ENCODE results near the gene CAMK4. TPM values are rescaled to one million over a fixed set of nuclear protein-coding genes. Genes with fewer than 3 reads are reported as not detected.

The CAMK4 gene
- total RNA-seq, 1 donor from 2014 or later, result 5.0 TPM

- no peak for DNase-seq (ENCODE audit: low spot score)
- no peaks in the 10 kb centered on the region for H4K20me1 ChIP-seq (ENCODE audit: low read depth)
- H3K4me1 ChIP-seq, result no peaks in the 10 kb centered on the region
- no peaks in the 10 kb centered on the region for H3K9me3 ChIP-seq (ENCODE audit: low read depth)
- no peak overlapping the region for H3K27ac ChIP-seq
- H2AFZ ChIP-seq (replicated peaks), result no peak overlapping the region
- H3K4me3 ChIP-seq, result no peak overlapping the region
- no peaks in the 10 kb centered on the region for H3K36me3 Mint-ChIP-seq
- H3K27me3 ChIP-seq, result no peaks in the 10 kb centered on the region
- TF ChIP-seq CTCF (IDR thresholded peaks at IDR 0.05) (no peak), EZH2 (IDR thresholded peaks at IDR 0.05) (no peak), EZH2phosphoT487 (IDR thresholded peaks at IDR 0.05) (no peak)
- H3K27ac Mint-ChIP-seq, result no peak overlapping the region
- H3F3A ChIP-seq (ENCODE audit: low read depth), result no peaks in the 10 kb centered on the region
- no peak overlapping the region for H3K4me2 ChIP-seq
- H3K4me3 Mint-ChIP-seq, result no peak overlapping the region
- no peak overlapping the region for H3K9ac ChIP-seq
- H3K79me2 ChIP-seq (ENCODE audit: low read depth), result no peaks in the 10 kb centered on the region
- no peaks in the 10 kb centered on the region for H3K36me3 ChIP-seq
- H3K9me3 Mint-ChIP-seq, result no peaks in the 10 kb centered on the region
- peaks cover 16% of the 10 kb centered on the region for H3K4me1 Mint-ChIP-seq
- peaks cover 2% of the 10 kb centered on the region for H3K27me3 Mint-ChIP-seq (ENCODE audit: insufficient read depth, low read depth)
These were observed 12.8 kb downstream of the CAMK4 start for GRCh38 chr5:111236995-111237394.

DNA sequence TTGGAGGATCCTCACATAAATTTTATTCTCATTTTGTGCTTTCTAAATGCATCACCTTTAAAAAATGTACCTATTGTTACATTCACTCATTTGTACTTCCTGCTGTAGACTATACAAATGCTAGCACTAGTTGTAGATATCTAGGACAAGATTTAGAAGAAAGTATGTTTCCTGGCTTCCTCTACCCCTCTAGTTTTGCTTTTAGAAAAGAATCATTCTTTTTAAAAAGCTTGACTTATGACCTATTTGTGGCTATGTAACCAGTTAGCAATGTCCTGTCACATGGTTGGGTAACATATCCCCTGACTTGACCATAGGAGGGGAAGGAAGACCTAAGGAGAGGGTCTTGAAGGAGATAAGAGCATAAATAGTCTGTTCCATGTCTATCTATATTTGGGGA, 13.3 kb downstream of the CAMK4 start:
- no peaks in the 10 kb centered on the region for H3K4me1 ChIP-seq
- Mint-ChIP-seq H3K27ac (no peak overlapping the region), H3K27me3 (ENCODE audit: insufficient read depth, low read depth) (peaks cover 2% of the 10 kb centered on the region), H3K4me1 (peaks cover 16% of the 10 kb centered on the region), H3K36me3 (no peaks in the 10 kb centered on the region), H3K4me3 (no peak overlapping the region), H3K9me3 (no peaks in the 10 kb centered on the region)
- no peak for DNase-seq (ENCODE audit: low spot score)
- no peaks in the 10 kb centered on the region for H3K9me3 ChIP-seq (ENCODE audit: low read depth)
- H3K27me3 ChIP-seq, result no peaks in the 10 kb centered on the region
- no peaks in the 10 kb centered on the region for H3K36me3 ChIP-seq
- no peaks in the 10 kb centered on the region for H3K79me2 ChIP-seq (ENCODE audit: low read depth)
- H2AFZ ChIP-seq (replicated peaks), result no peak overlapping the region
- H3F3A ChIP-seq (ENCODE audit: low read depth), result no peaks in the 10 kb centered on the region
- no peak overlapping the region for H3K9ac ChIP-seq
- no peak overlapping the region for H3K27ac ChIP-seq
- TF ChIP-seq CTCF (IDR thresholded peaks at IDR 0.05), result no peak
- H3K4me3 ChIP-seq, result no peak overlapping the region
- H3K4me2 ChIP-seq, result no peak overlapping the region
- no peaks in the 10 kb centered on the region for H4K20me1 ChIP-seq (ENCODE audit: low read depth)

DNA sequence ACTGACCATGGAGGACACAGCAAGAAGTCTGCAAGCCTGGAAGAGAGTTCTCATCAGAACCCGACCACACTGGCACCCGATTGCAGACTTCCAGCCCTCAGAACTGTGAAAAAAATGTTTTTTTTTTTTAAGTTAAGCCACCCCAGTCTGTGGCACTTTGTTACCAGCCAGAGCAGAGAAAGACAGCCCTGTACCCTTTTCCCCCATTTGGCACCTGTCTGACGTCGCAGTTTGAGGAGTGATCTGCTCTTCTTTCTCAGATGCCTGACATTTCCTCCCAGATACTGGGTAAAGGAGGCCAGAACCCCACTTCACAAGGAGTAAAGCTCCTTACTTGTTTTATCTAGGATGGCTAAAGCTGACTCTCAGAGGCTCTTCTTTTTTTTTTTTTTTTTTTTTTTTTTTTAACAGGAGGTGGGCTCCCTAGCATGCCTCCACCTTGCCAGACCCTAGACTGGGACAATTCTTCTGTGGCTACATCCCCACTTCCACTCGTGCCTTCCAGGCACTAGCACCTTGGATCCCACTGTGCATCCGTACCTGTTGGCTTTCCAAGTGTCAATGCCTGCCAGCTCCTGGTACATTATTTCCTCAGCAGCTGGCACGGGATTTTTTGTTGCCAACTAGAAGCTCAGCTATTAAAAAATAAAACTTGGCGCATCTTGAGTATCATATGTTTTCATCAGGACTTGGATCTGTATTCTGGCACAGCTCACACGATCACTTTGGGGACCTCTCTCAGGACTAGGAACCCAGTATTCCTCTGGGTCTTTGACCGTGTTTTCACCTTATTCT, 14.4 kb downstream of the CAMK4 start:
- H3K4me1 Mint-ChIP-seq, result peaks cover 16% of the 10 kb centered on the region
- Histone ChIP-seq H3K27ac (no peak overlapping the region), H2AFZ (replicated peaks) (no peak overlapping the region), H3F3A (ENCODE audit: low read depth) (no peaks in the 10 kb centered on the region), H3K4me3 (no peak overlapping the region), H3K9me3 (ENCODE audit: low read depth) (no peaks in the 10 kb centered on the region), H3K79me2 (ENCODE audit: low read depth) (no peaks in the 10 kb centered on the region), H4K20me1 (ENCODE audit: low read depth) (no peaks in the 10 kb centered on the region), H3K27me3 (no peaks in the 10 kb centered on the region), H3K9ac (no peak overlapping the region), H3K4me2 (no peak overlapping the region), H3K36me3 (no peaks in the 10 kb centered on the region), H3K4me1 (no peaks in the 10 kb centered on the region)
- no peak for TF ChIP-seq EZH2 (IDR thresholded peaks at IDR 0.05)
- no peak for TF ChIP-seq EZH2phosphoT487 (IDR thresholded peaks at IDR 0.05)
- no peak for TF ChIP-seq CTCF (IDR thresholded peaks at IDR 0.05)
- H3K36me3 Mint-ChIP-seq, result no peaks in the 10 kb centered on the region
- H3K27me3 Mint-ChIP-seq (ENCODE audit: insufficient read depth, low read depth), result peaks cover 2% of the 10 kb centered on the region
- H3K27ac Mint-ChIP-seq, result no peak overlapping the region
- H3K4me3 Mint-ChIP-seq, result no peak overlapping the region
- DNase-seq (ENCODE audit: low spot score), result no peak
- H3K9me3 Mint-ChIP-seq, result no peaks in the 10 kb centered on the region
